Activated CD8-positive, alpha-beta memory T cell treated with anti-CD3 and anti-CD28 coated beads, Interleukin-2, amount 50 U/mL, for 48 hours (primary cell): Measurements from ENCODE around the gene AP3B1.
"Not testable (repeated sequence)": the region's sequence is repeated elsewhere in the genome, so short reads cannot be mapped to it uniquely, and the experiment has no call there.

Experiments used
- DNase-seq: peaks from one replicate; pipeline ENCODE4 v3.0.0-alpha.2; 2020

Gene AP3B1

DNA sequence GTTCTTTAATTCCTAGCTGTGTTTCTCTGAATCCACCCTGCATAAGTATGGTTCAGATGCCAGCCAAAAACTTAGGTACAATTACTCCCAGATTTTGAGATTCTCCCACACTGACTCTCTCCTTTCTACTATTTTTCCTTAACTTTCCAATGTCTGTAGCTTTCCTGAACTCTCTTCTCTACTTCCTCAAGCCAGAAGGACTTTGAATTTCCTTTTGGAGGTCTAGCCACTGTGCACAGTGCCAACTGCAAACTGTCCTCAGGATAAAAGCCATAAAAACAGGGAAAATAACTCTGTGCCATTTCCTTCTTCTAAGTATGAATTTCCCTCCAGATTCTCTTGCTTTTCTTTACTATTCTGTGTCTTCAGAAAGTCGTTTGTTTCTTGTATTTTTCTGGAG, 157.2 kb downstream of the AP3B1 start:
- no peak for DNase-seq

DNA sequence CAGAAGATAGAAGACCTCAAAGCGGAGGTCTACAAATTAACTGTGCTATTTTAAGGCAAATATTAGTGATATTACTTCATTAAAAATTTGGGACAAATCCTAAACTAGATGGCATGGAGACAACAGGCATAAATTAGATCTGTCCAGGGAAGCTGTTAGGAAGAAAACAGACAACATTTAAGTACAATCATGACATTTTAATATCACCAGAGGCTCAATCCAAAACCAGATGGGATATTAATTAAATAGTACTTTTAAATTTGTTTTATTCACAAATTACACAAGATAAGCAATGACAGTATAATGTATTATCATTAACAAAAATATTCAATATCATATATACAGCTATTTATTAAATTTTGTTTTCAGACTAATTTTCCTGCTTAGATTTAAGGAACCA, 161.1 kb downstream of the AP3B1 start:
- DNase-seq = no peak

GRCh38 chr5:78132507-78132906, 162.0 kb downstream of the AP3B1 start:
- no peak for DNase-seq

- no peak for DNase-seq
Observed at GRCh38 chr5:78129597-78129996, 164.9 kb downstream of the AP3B1 start.

- no peak for DNase-seq
Observed at GRCh38 chr5:78127875-78128274, 166.6 kb downstream of the AP3B1 start.

GRCh38 chr5:78126536-78126935, 168.0 kb downstream of the AP3B1 start:
- no peak for DNase-seq

DNA sequence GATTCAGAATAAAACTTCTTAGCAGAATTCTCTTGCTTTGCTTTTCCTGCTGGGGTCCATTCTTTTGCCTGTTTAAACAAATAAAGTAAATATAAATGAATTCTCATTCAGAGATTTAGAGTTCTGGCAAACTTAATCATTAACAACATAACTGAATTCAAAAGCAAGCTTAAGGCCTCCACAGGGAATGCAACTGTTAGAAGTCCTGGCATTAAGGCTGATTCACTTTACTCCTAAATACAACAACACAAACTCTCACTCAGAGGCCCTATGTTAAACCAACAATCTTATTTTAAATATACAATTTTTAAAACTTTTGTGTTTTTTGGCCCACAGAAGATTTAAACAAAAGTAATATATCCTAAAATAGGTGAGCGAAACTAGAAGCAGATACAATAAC, 178.3 kb downstream of the AP3B1 start:
- DNase-seq = no peak

GRCh38 chr5:78113689-78114264, 180.7 kb downstream of the AP3B1 start:
- no peak for DNase-seq

GRCh38 chr5:78112931-78113330, 181.6 kb downstream of the AP3B1 start:
- DNase-seq = no peak

DNA sequence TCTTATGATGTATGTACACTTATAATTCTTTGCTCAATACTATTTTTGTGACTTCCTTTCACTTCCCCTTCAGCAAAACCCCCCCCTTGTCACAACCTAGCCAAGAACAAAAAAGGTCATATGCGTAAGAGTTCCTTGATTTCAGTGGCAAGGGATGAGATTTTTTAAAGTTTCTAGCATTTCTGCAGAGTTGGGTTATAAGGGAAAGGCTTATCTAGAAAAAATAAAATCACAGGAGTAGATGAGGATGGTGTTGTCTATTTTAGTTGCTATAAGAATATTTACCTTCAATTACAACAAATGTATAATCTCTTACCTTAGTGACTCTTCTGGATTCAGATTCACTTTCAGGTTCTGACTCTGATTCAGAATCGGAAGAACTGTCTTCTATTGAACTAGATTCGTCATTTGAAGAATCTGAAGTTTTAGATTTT, 184.6 kb downstream of the AP3B1 start:
- DNase-seq = no peak

DNA sequence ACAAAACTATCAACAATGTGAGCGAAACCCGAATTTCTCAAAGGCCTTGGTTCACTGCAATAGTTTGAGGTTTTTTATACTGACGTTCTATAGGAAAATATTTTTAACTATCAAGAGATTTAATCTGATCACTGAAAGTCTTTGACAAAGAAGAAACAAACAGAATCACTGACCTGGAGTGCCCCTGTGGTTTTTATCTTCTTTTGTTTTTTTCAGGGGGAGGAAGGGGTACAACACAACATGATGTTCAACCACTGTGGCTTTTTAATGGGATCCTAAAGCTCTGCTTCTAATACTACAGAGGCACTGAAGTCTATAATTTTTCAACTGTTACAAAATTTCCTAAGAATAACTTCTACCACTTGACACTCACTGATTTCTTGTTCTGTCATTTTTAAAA, 185.9 kb downstream of the AP3B1 start:
- DNase-seq = no peak

GRCh38 chr5:78103232-78103918, 191.1 kb downstream of the AP3B1 start:
- DNase-seq = no peak

DNA sequence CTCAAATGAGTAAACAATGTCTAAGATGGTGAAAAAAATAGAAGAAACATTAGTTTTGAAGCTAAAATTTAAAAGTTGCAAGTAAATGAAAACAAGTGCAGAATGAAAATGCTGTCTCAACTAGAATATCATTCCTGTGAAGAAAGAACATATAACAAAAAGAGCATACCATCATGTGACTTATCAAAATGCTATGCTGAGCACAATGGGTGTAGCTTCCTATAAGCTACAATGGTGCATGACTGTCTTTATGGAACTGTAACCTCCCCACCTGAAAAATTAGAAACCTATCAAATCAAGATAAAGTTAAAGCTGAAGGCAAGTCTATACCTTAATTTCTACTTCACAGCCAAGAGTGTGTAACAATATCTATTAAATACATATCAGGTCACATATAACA, 192.0 kb downstream of the AP3B1 start:
- DNase-seq = no peak

DNA sequence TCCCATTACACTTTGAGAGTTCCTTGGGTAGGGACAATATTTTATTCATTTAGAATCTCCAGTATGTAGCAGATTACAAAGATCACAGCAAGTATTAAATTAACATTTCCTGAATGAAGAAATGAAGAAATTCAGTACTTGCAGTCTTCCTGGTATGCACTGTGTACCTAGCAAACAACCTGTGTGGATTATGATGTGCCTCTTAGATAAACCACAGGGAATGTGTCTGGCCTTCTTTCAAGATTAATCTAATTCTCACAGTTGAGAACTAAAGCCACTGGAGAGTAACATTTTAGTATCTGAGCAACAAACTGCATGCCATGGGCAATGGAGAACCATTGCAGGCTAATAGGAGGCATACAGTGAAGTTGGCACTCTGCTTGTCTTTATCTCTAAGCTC, 199.4 kb downstream of the AP3B1 start:
- DNase-seq = no peak

- no peak for DNase-seq
Observed at GRCh38 chr5:78090002-78090401, 204.5 kb downstream of the AP3B1 start.

DNA sequence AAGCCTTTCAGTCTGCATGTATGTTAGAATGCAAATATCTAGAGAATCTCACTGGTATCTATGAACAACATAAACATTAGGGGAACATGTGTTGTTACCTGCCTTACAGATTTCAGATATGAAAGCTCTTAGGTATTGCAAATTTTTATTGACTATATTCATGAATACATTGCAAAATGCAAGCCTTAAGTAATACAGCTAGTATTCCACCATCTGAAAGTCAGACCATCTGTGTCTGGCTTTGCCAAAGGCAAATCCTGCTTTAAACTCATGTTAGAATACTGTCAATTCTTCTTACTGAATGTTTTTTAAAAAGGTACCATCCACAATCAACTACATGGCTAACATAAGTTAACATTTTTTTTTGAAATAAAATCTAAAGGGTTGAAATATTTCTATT, 215.6 kb downstream of the AP3B1 start:
- no peak for DNase-seq

DNA sequence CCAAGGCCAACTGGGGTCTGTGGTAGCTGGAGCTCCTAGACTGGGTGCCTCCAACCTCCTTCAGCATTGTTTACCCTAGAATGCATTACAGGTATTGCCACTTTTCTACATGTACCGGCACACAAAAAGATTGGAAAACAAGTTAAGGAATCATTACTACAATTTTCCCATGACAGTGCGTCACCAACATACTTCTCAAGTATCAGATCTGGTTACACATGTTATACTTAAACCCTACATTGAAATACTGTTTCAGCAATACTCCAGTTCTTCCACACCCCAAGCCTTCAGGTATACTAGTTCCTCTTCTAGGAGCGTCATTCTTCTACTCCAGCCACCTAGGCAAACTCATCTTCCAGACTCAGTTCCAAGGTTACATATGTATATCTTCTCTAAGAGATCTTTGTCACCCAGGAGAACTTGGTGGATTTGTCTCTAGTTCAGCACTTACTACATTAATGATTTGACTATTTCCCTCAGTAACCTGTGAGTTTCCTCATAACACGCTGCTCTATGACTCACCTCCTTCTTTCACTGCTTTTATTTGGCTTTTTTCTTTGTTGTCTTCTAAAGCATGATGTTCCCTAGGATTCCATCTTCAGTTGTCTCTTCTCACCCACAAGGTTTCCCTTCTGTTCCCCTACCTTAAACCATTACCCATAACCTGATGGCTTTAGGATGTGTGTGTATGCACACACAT, 217.0 kb downstream of the AP3B1 start:
- DNase-seq = no peak

DNA sequence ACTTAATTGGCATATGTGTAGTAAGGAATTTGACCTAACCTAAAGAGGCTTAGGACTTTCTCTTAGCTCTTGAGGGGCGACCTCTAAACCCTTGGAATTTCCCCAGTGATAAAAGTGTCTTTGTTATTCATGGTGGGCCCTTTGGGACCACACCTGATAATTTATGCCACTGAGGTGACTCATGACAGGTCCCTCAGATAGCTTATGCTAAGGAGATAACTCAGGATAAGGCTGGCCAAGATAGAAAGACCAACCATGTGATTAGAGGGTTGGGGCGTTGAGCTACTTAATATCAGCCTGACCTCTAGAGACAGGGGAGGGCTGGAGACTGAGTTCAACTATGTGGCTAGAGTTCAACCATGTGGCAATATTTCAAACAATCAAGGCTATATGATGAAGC, 218.1 kb downstream of the AP3B1 start:
- no peak for DNase-seq

DNA sequence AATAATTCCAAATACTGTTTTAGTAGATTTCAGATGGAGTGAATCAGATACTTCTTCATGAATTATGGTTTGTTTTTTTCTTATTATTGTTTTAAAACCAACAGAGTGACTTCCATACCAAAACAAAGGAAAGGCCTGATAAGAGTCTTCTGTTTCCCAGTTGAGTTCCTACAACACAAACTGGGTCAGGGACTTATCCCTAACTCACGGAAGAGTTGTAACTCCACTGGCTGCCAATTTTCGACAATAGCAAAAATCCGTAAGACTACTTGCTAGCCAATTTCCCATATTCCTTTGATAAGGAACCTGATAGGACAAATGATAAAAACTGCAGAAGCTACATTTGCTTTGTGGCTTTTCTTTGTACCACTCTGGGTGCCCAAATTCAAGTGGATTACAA, 219.2 kb downstream of the AP3B1 start:
- no peak for DNase-seq

DNA sequence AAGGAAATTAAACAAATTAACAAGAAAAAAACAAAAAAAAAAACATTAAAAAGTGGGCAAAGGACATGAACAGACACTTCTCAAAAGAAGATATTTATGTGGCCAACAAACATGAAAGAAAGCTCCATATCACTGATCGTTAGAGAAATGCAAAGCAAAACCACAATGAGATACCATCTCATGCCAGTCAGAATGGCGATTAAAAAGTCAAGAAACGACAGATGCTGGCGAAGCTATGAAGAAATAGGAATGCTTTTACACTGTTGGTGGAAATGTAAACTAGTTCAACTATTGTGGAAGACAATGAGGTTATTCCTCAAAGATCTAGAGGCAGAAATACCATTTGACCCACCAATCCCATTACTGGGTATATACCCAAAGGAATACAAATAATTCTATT, 223.8 kb downstream of the AP3B1 start:
- DNase-seq = not testable (repeated sequence)

DNA sequence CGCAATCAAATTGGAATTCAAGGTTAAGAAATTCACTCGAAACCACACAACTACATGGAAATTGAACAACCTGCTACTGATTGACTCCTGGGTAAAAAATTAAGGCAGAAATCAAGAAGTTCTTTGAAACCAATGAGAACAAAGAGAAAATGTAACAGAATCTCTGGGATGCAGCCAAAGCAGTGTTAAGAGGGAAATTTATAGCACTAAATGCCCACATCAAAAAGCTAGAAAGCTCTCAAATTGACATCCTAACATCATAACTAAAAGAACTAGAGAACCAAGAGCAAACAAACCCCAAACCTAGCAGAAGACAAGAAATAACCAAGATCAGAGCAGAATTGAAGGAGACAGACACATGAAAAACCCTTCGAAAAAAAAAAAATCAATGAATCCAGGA, 226.9 kb downstream of the AP3B1 start:
- not testable (repeated sequence) for DNase-seq

GRCh38 chr5:78066722-78067121, 227.8 kb downstream of the AP3B1 start:
- DNase-seq = not testable (repeated sequence)

DNA sequence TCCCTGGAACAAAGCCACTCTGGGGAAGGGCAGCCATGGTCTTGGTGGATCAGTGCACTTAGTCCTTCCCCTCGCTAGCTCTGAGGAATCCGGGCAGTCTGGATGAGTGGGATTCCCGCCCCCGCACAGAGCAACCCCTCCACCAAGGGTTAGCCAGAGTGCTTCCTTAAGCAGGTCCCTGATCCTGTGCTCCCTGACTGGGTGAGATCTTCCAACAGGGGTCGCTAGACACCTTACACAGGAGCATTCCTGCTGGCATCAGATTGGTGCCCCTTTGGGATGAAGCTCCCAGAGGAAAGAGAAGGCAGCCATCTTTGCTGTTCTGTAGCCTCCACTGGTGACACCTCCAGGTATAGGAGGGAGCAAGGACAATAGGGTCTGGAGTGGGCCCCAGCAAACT, 228.8 kb downstream of the AP3B1 start:
- DNase-seq = no peak

- DNase-seq = no peak
Observed at GRCh38 chr5:78064941-78065472, 229.5 kb downstream of the AP3B1 start.
